Vagina (tissue), 2 donors: ENCODE data around the gene MGAT5. TPM values are rescaled to one million over a fixed set of nuclear protein-coding genes. Genes with fewer than 3 reads are reported as not detected.

ENCODE experiments used
- DNase-seq, 2 donors: peaks; one replicate each; pipeline ENCODE4 v3.0.0-alpha.2; 2017; ENCODE audit errors: extremely low spot score in 2 of 2
- H3K27ac ChIP-seq: fragments of 200-600 bp; sonication (generic); one replicate; pipeline ENCODE4 v1.5.1; 2019
- H3K27me3 ChIP-seq: fragments of 200-600 bp; sonication (generic); one replicate; pipeline ENCODE4 v1.5.1; 2019
- H3K36me3 ChIP-seq, 2 donors: fragments of 200-600 bp; sonication (generic); one replicate each; pipeline ENCODE4 v1.5.1; 2017 to 2019
- H3K4me1 ChIP-seq: fragments of 200-600 bp; sonication (generic); one replicate; pipeline ENCODE4 v1.5.1; 2019
- H3K4me3 ChIP-seq, 2 donors: fragments of 200-600 bp; sonication (generic); 1 replicate in 1 of 2; 2 replicates in 1 of 2; pipeline ENCODE4 v1.5.1; 2016 to 2019
- H3K9me3 ChIP-seq: fragments of 200-600 bp; sonication (generic); one replicate; pipeline ENCODE4 v1.5.1; 2019
- POLR2A ChIP-seq, 2 donors: fragments of 450-650 bp; IDR thresholded peaks; one replicate each; pipeline ENCODE4 v1.6.1; 2017; ENCODE audit warnings: antibody characterized with exemption in 2 of 2, mild to moderate bottlenecking in 2 of 2, moderate library complexity in 2 of 2
- POLR2AphosphoS5 ChIP-seq, 2 donors: sonication (generic); formaldehyde crosslinking; IDR thresholded peaks; one replicate each; pipeline ENCODE4 v1.9.0; 2017; ENCODE audit warnings: antibody characterized with exemption in 2 of 2, mild to moderate bottlenecking in 2 of 2, low read depth in 1 of 2; ENCODE audit not compliant: insufficient read depth in 1 of 2
- intact Hi-C: fragments of 100-400 bp; cut with DNase I; formaldehyde crosslinking; loops from one replicate; pipeline ENCODE4 v1.15.1; 2023
- total RNA-seq: library from RNA; depleted of rRNA; stranded (reverse); fragments of >200 nt; gene quantifications from one replicate; pipeline ENCODE4 v1.2.3, GENCODE V29; 2016
- TF ChIP-seq, protein P1 (sequence below), 3 experiments: fragments of 450-650 bp in 2 of 3; fragments of 200-600 bp in 1 of 3; sonication (generic) in 1 of 3; IDR thresholded peaks; one replicate each; pipeline ENCODE4 v1.5.1; 2017 to 2019; ENCODE audit warnings: antibody characterized with exemption in 3 of 3, mild to moderate bottlenecking in 2 of 3, moderate library complexity in 2 of 3

The MGAT5 gene
- total RNA-seq, 1 donor from 2014 or later: 16.7 TPM

DNA sequence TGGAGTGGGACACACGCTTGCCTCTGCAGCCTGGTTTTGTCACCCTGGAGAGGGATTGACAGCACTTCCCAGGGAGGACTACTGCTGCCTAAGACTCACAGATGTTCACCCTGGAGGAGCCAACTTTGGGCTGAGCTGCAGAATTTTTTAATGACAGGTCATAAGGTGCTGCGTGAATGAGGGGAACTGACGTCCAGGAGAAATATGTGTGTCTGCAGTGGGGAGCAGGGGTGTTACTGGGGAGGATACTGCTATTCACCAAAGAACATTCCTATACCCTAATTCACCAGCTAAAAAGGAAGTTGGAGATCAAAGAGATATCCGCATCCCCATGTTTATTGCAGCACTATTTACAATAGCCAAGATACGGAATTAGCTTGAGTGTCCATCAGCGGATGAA, 144.4 kb downstream of the MGAT5 start:
- Histone ChIP-seq H3K27me3 (no peaks in the 10 kb centered on the region), H3K36me3 (peaks cover 0 to 4% of the 10 kb centered on the region in 2 donors), H3K4me1 (peaks cover 29% of the 10 kb centered on the region), H3K9me3 (no peaks in the 10 kb centered on the region), H3K4me3 (no peak overlapping the region), H3K27ac (no peak overlapping the region)
- TF ChIP-seq, protein P1, sequence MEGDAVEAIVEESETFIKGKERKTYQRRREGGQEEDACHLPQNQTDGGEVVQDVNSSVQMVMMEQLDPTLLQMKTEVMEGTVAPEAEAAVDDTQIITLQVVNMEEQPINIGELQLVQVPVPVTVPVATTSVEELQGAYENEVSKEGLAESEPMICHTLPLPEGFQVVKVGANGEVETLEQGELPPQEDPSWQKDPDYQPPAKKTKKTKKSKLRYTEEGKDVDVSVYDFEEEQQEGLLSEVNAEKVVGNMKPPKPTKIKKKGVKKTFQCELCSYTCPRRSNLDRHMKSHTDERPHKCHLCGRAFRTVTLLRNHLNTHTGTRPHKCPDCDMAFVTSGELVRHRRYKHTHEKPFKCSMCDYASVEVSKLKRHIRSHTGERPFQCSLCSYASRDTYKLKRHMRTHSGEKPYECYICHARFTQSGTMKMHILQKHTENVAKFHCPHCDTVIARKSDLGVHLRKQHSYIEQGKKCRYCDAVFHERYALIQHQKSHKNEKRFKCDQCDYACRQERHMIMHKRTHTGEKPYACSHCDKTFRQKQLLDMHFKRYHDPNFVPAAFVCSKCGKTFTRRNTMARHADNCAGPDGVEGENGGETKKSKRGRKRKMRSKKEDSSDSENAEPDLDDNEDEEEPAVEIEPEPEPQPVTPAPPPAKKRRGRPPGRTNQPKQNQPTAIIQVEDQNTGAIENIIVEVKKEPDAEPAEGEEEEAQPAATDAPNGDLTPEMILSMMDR (IDR thresholded peaks at IDR 0.05): no peak
- TF ChIP-seq POLR2A (IDR thresholded peaks at IDR 0.05) (no peak), POLR2AphosphoS5 (IDR thresholded peaks at IDR 0.05; ENCODE audit: insufficient read depth in 1 of 2, low read depth in 1 of 2) (no peak)
- DNase-seq: no peak
- intact Hi-C loops: no loop called here

DNA sequence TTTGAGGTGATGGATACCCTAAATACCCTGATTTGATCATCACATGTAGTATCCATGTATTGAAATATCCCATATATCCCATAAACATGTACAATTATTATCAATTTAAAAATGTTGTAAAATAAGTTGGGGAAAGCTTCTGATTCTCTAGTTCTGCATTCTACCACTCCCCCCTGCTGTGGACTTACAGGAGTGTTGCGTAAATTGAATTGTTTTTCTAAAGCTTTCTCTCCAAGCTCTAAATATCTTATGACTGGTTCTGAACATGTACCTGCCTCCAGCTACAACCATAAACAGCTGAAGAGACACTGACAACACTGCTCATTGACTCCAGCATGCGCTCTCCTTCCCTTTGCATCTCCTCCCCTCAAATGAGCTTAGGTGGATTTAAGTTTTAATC, 145.2 kb downstream of the MGAT5 start:
- Histone ChIP-seq H3K36me3 (peaks cover 0 to 11% of the 10 kb centered on the region in 2 donors), H3K4me3 (no peak overlapping the region), H3K4me1 (peaks cover 26% of the 10 kb centered on the region), H3K27me3 (no peaks in the 10 kb centered on the region), H3K9me3 (no peaks in the 10 kb centered on the region), H3K27ac (no peak overlapping the region)
- TF ChIP-seq, protein P1 (IDR thresholded peaks at IDR 0.05): no peak
- no peak for TF ChIP-seq POLR2AphosphoS5 (IDR thresholded peaks at IDR 0.05; ENCODE audit: insufficient read depth in 1 of 2, low read depth in 1 of 2)
- no peak for TF ChIP-seq POLR2A (IDR thresholded peaks at IDR 0.05)
- intact Hi-C loops: no loop called here
- no peak for DNase-seq

DNA sequence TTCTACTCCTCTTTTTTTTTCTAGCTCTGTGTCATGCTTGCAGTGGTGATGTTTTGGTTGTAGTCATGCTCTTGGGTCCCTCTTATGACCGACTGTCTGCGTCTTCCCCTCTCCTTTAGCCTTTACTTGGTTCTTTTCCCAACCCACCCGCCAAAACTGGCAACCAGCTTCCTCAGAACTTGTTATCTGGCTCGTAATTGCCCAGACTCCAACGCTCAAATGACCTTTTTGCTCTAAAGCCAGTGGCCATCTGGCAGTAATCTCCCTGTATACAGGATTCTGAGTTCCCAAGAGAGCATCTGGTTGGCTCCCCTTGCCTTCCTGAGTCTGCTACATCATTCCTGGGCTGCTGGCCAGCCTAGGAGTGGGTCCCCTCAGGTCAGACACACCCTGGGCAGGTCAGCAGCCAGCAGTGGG, 147.2 kb downstream of the MGAT5 start:
- intact Hi-C loops: no loop called here
- no peaks in the 10 kb centered on the region for H3K9me3 ChIP-seq
- no peaks in the 10 kb centered on the region for H3K27me3 ChIP-seq
- TF ChIP-seq POLR2A (IDR thresholded peaks at IDR 0.05) (no peak), POLR2AphosphoS5 (IDR thresholded peaks at IDR 0.05; ENCODE audit: insufficient read depth in 1 of 2, low read depth in 1 of 2) (no peak)
- TF ChIP-seq, protein P1 (IDR thresholded peaks at IDR 0.05): no peak
- peaks cover 37% of the 10 kb centered on the region for H3K4me1 ChIP-seq
- DNase-seq: no peak
- peaks cover 0 to 11% of the 10 kb centered on the region in 2 donors for H3K36me3 ChIP-seq
- peak overlapping the region; percentile 52 for H3K27ac ChIP-seq
- no peak overlapping the region for H3K4me3 ChIP-seq

DNA sequence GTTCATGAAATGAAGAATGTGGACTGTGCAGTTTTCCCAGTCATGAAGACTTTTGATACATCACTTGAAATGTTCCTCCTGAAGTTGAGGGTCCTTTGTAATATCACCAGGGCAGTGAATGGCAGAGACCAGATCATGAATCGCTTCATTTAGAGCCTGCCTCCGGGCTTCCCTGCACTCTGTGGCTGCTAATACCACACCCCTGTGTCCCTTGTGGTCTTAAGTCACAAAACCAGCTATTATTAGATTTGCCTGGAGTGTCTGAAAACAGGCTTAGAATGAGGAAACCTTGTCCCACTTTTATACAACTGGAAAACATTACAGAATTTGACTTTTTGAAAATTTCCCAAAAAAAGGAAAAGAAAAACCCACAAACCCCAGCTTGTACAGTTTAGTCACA, 147.9 kb downstream of the MGAT5 start:
- intact Hi-C loops: no loop called here
- Histone ChIP-seq H3K36me3 (peaks cover 0 to 11% of the 10 kb centered on the region in 2 donors), H3K27me3 (no peaks in the 10 kb centered on the region), H3K27ac (peak overlapping the region; percentile 52), H3K4me3 (no peak overlapping the region), H3K9me3 (no peaks in the 10 kb centered on the region), H3K4me1 (peaks cover 41% of the 10 kb centered on the region)
- DNase-seq: no peak
- TF ChIP-seq POLR2AphosphoS5 (IDR thresholded peaks at IDR 0.05; ENCODE audit: insufficient read depth in 1 of 2, low read depth in 1 of 2): no peak
- no peak for TF ChIP-seq POLR2A (IDR thresholded peaks at IDR 0.05)
- TF ChIP-seq, protein P1 (IDR thresholded peaks at IDR 0.05): no peak

DNA sequence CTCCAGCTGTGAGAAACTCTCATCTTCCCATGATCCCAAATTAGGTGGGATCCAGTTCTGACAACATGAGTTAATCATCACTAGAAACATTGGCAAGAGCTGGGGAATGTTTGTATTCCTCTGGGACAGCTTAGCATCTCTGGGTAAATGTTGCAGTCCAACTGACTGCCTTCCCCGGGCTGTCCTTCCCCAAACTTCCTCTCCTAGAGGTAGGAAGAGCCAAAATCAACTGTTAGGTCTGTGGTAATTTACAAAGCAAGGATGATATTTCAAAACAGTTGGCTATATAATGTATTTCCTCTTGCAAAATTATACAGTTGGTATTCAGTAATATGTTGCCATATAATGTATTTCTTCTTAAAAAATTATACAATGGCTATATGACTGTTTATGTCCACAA, 148.5 kb downstream of the MGAT5 start:
- H3K27ac ChIP-seq: peak overlapping the region; percentile 52
- intact Hi-C loops: no loop called here
- no peak overlapping the region for H3K4me3 ChIP-seq
- H3K9me3 ChIP-seq: no peaks in the 10 kb centered on the region
- DNase-seq: no peak
- TF ChIP-seq POLR2AphosphoS5 (IDR thresholded peaks at IDR 0.05; ENCODE audit: insufficient read depth in 1 of 2, low read depth in 1 of 2): peak in 1 of 2 donors; percentile 37
- TF ChIP-seq POLR2A (IDR thresholded peaks at IDR 0.05): no peak
- no peaks in the 10 kb centered on the region for H3K27me3 ChIP-seq
- peaks cover 46% of the 10 kb centered on the region for H3K4me1 ChIP-seq
- H3K36me3 ChIP-seq: peaks cover 0 to 11% of the 10 kb centered on the region in 2 donors
